Calu3 (cell line): Measurements from ENCODE around the gene ACAP3. TPM values are rescaled to one million over a fixed set of nuclear protein-coding genes. Genes with fewer than 3 reads are reported as not detected.
A peak's percentile ranks its signal among the peaks of the same experiment; 100 is the strongest.

ENCODE experiments used
- BruUV-seq: library from RNA; stranded (reverse); fragments of 400-500 nt; replicated peaks from 2 replicates; lab custom pipeline; 2021; lab: Mats Ljungman, UMichigan
- CTCF ChIA-PET: fragments of 300-600 bp; sonication (Branson Sonifier 250); formaldehyde crosslinking; loops from one replicate; lab custom pipeline; 2022; ENCODE audit warnings: antibody characterized with exemption; lab: Charles Lee
- DNase-seq: peaks from one replicate; pipeline ENCODE4 v3.0.0; 2022
- H3K27ac Mint-ChIP-seq: one replicate; pipeline ENCODE4 v1.8.0; 2022; ENCODE audit warnings: mixed read lengths; ENCODE audit not compliant: unreplicated experiment
- H3K27me3 Mint-ChIP-seq: one replicate; pipeline ENCODE4 v1.8.0; 2022; ENCODE audit warnings: mixed read lengths; ENCODE audit not compliant: unreplicated experiment
- H3K36me3 Mint-ChIP-seq: one replicate; pipeline ENCODE4 v1.8.0; 2022; ENCODE audit warnings: mild to moderate bottlenecking, moderate library complexity, mixed read lengths; ENCODE audit not compliant: insufficient read depth, unreplicated experiment
- H3K4me1 Mint-ChIP-seq: one replicate; pipeline ENCODE4 v1.8.0; 2022; ENCODE audit warnings: mild to moderate bottlenecking, low read depth, mixed read lengths; ENCODE audit not compliant: unreplicated experiment
- H3K4me3 Mint-ChIP-seq: one replicate; pipeline ENCODE4 v1.8.0; 2022; ENCODE audit warnings: mild to moderate bottlenecking, low read depth, moderate library complexity, mixed read lengths; ENCODE audit not compliant: unreplicated experiment
- H3K9me3 Mint-ChIP-seq: one replicate; pipeline ENCODE4 v1.8.0; 2022; ENCODE audit warnings: low read depth, mixed read lengths; ENCODE audit not compliant: unreplicated experiment
- intact Hi-C: fragments of 100-400 bp; cut with micrococcal nuclease; formaldehyde crosslinking; loops from one replicate; pipeline ENCODE4 v1.10.0; 2022; ENCODE audit not compliant: unreplicated experiment
- total RNA-seq: library from RNA; stranded (reverse); gene quantifications from 2 replicates; pipeline ENCODE4 v1.2.3, GENCODE V29; 2022
- TF ChIP-seq, protein P1 (sequence below): fragments of 200-600 bp; IDR thresholded peaks from one replicate; pipeline ENCODE4 v1.8.0; 2022; ENCODE audit warnings: antibody characterized with exemption; ENCODE audit not compliant: unreplicated experiment

ACAP3 gene
- total RNA-seq, 1 experiment from 2014 or later, result 41.1 TPM

DNA sequence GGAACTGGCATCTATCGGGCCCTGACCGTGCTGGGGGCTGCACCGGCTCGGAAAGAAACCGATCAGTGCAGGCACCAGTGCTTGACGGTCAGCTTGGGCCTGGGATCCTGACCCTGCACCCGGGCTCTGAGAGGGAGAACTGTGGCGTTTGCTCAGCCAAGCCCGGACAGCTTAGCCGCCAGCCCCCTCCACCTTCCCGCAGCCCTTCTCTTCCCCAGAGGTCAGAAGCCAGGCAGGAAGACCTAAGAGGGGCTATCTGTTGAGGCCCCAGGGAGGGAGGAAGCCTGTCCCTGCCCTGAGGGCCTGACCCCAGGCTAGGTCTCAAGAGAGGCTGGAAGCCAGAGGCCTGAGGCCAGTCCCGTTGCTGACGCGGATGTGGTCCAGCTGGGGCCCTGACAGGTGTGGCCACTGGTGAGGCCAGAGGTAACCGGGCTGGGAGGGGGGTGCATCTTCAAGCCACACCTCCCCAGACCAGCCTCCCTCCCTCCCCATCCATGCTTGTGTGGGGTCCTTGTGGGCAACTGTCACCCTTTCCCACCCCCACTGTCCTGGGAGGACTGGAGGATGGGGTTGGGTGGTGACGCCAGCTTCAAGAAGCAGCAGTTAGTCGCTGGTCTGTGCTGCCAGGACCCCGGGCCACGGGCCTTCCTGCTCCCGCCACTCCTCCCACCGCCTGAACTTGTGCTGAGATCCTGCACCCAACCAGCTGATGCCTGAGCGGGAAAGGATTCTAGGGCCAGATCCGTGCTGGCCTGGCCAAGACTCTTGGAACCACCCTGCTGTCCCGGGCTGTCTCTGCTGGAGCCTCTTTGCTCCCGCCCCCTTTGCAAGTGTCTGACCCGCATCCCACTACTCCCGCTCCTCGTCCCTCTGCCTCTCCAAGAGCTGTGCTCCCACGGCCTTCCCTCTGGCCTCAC lies 44.0 kb upstream of the ACAP3 start:
- peaks cover 7% of the 10 kb centered on the region for H3K4me1 Mint-ChIP-seq
- peak overlapping the region; percentile 54 for H3K27ac Mint-ChIP-seq
- no peaks in the 10 kb centered on the region for H3K9me3 Mint-ChIP-seq
- no TSS peak for BruUV-seq
- CTCF ChIA-PET, result no interaction called here
- peaks cover 45% of the 10 kb centered on the region for H3K36me3 Mint-ChIP-seq
- H3K4me3 Mint-ChIP-seq, result peak overlapping the region; percentile 53
- intact Hi-C loops, result no loop called here
- no peak for DNase-seq
- TF ChIP-seq, protein P1, sequence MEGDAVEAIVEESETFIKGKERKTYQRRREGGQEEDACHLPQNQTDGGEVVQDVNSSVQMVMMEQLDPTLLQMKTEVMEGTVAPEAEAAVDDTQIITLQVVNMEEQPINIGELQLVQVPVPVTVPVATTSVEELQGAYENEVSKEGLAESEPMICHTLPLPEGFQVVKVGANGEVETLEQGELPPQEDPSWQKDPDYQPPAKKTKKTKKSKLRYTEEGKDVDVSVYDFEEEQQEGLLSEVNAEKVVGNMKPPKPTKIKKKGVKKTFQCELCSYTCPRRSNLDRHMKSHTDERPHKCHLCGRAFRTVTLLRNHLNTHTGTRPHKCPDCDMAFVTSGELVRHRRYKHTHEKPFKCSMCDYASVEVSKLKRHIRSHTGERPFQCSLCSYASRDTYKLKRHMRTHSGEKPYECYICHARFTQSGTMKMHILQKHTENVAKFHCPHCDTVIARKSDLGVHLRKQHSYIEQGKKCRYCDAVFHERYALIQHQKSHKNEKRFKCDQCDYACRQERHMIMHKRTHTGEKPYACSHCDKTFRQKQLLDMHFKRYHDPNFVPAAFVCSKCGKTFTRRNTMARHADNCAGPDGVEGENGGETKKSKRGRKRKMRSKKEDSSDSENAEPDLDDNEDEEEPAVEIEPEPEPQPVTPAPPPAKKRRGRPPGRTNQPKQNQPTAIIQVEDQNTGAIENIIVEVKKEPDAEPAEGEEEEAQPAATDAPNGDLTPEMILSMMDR, result no peak
- no peaks in the 10 kb centered on the region for H3K27me3 Mint-ChIP-seq

DNA sequence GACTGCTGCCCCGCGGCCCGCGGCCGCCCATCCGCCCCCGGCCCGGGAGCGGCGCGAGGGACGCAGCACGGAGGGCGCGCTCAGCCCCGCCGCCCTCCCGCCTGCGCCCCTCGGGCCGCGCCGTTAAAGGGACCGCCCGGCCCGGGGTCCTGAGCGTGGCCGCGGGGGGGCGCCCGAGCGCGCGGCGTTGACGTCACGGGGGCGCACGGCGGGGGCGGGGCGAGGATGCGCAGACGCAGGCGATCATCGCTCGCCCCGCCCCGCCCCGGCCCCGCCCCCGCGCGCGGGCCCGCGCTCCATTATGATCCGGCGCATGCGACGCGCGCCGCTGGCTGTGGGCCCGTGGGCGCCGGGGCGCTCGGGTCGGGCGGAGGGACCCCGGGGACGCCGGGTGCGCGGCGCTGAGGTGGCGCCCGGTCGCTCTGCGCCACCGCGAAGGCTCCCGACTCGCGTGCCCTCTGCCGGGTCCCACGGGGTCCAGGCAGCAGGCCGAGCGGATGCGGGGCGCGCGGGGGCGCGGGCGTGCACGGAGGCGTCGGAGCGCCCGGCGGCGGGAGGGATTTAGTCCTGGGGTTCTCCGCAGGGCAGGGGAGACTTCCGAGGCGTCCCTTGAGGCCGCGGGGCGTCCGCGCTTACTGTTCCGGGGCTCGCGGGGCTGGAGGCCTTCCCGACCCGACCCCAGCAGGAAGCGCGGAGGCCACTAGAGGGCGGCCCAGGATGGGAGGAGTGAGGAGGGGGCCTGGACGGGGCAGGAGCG lies 41.7 kb upstream of the ACAP3 start, which contains the start of gene DVL1:
Gene DVL1, minus strand, starts transcription at position 163 of the 757 bp plus-strand sequence. CDS start 353 bp downstream, outside the sequence.
- intact Hi-C loops, result no loop called here
- peak; percentile 74 for DNase-seq
- TF ChIP-seq, protein P1, result no peak
- H3K36me3 Mint-ChIP-seq, result peaks cover 58% of the 10 kb centered on the region
- peak within 1 kb of the TSS; percentile 79 for H3K27ac Mint-ChIP-seq
- H3K4me1 Mint-ChIP-seq, result peaks cover 10% of the 10 kb centered on the region
- no peaks in the 10 kb centered on the region for H3K9me3 Mint-ChIP-seq
- H3K4me3 Mint-ChIP-seq, result peak within 1 kb of the TSS; percentile 80
- BruUV-seq, result no TSS peak
- H3K27me3 Mint-ChIP-seq, result no peaks in the 10 kb centered on the region
- CTCF ChIA-PET, result no interaction called here

DNA sequence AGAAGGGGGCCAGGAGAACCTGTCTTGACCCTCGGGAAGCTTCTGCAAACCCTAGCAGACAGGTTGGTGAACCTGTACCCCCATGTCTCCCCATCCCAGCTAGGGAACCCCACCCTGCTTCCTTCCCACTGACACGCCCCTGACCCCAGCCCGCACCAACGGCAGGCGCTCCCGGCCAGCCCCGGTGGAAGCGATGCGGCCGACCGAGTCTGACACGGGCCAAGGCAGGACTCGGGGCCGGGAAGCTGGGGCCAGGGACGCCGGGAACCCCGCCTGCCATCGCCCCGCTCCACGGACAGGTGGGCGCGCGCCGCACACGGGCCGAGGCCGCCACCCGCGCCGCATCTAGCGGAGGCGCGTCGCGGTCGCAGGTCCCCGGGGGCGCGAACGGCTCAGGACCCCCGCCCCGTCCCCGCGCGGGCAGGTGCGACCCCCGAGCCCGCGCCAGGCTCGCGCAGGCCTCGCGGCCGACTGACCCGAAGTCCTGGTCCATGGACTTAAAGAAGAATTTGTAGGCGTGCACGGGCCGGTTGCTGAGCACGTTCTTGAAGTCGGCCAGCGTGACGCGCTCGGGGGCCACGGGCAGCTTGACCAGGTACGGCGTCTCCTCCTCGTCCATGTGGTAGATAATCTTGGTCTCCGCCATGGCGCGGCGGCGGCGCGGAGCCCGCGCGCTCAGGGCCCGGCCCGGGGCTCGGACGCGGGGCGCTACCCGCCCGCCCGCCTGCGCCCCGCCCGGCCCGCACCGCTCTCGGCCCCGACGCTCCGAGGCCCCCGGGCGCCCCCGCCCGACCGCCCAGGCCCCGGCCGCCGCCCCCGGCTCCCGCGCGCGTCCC lies 40.9 kb upstream of the ACAP3 start:
- peak overlapping the region; percentile 80 for H3K4me3 Mint-ChIP-seq
- peaks cover 59% of the 10 kb centered on the region for H3K36me3 Mint-ChIP-seq
- peaks cover 11% of the 10 kb centered on the region for H3K4me1 Mint-ChIP-seq
- intact Hi-C loops, result no loop called here
- no peak for DNase-seq
- H3K27ac Mint-ChIP-seq, result peak overlapping the region; percentile 79
- H3K27me3 Mint-ChIP-seq, result no peaks in the 10 kb centered on the region
- no peaks in the 10 kb centered on the region for H3K9me3 Mint-ChIP-seq
- no TSS peak for BruUV-seq
- TF ChIP-seq, protein P1, result no peak
- CTCF ChIA-PET, result interaction anchor here (1.6 kb wide), 1 partner anchor 57 kb away, joined by 4 read pairs; no protein-coding TSS in a partner anchor
